ENCODE data around the gene WAC. TPM values are rescaled to one million over a fixed set of nuclear protein-coding genes. Genes with fewer than 3 reads are reported as not detected.

The WAC gene, protein sequence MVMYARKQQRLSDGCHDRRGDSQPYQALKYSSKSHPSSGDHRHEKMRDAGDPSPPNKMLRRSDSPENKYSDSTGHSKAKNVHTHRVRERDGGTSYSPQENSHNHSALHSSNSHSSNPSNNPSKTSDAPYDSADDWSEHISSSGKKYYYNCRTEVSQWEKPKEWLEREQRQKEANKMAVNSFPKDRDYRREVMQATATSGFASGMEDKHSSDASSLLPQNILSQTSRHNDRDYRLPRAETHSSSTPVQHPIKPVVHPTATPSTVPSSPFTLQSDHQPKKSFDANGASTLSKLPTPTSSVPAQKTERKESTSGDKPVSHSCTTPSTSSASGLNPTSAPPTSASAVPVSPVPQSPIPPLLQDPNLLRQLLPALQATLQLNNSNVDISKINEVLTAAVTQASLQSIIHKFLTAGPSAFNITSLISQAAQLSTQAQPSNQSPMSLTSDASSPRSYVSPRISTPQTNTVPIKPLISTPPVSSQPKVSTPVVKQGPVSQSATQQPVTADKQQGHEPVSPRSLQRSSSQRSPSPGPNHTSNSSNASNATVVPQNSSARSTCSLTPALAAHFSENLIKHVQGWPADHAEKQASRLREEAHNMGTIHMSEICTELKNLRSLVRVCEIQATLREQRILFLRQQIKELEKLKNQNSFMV
- 63.6 to 89.7 TPM (median 79.3 TPM) in 5 replicates for total RNA-seq (2022; extraction: Qiagen RNA extraction)

DNA sequence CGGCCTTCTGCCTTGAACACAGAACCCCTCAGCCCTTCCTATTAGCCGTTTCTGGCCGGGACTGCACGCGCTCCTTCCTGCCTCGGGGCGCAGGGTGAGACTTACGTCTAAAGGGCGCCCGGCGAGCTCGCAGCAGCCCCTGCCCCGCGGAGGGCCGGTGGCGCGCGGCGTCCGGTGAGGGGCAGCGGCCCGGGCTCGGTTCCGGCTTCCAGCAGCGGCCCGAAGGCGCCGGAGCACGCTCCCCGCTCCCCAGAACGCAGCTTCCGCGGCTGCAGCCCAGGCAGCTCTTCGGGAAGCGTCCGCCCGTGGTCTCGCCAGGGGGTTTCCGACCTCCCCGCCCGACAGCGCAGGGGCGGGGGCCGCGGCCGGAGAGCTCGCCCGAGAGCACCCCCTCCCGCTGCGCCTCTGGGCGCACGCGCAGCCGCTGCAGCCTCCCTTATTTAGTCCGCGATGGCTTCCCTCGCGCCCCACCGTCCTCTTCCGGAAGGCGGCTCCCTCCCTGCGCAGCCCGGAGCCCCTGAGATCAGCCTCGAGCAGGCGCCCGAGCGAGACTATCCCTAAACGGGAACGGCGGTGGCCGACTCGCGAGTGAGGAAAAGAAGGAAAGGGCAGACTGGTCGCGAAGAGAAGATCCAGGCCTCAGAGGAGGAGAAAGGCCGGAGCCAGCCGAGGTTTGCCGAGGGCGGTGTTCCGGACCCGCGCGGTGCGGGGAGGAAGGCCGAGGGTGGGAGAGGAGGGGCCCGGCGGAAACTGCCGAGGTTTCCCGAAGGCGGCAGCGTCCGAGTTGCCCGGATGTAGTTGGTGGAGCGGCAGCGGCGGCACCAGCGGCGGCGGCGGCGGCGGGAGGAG, at the start of gene WAC:
Gene WAC (plus strand): TSS at position 782 of the 849 bp plus-strand sequence. CDS start 462 bp downstream, outside the sequence.

Other genes with a start within 250 kb of the WAC start
- 0.02 to 0.25 TPM (median 0.12 TPM) in 5 replicates for gene MPP7, start 230.1 kb upstream of the WAC start, total RNA-seq (2022; extraction: Qiagen RNA extraction)
- 9.3 to 12.6 TPM (median 11.3 TPM) in 5 replicates for gene BAMBI, start 144.4 kb downstream of the WAC start, total RNA-seq (2022; extraction: Qiagen RNA extraction)

Data from A549 treated with dexamethasone at 1 μM for 4 hours (cell line).